ENCODE results near the gene ABCB9.

ABCB9 gene

GRCh38 chr12:122994781-122995502, 28.7 kb upstream of the ABCB9 start:
- DNase-seq (ENCODE audit: low spot score): no peak

- no peak for DNase-seq (ENCODE audit: low spot score)
Observed at GRCh38 chr12:122994140-122994675, 27.9 kb upstream of the ABCB9 start.

GRCh38 chr12:122992386-122992785, 26.1 kb upstream of the ABCB9 start:
- no peak for DNase-seq (ENCODE audit: low spot score)

GRCh38 chr12:122991623-122992275, 25.5 kb upstream of the ABCB9 start:
- no peak for DNase-seq (ENCODE audit: low spot score)

GRCh38 chr12:122990961-122991622, 24.8 kb upstream of the ABCB9 start:
- DNase-seq (ENCODE audit: low spot score): no peak

GRCh38 chr12:122990561-122990960, 24.3 kb upstream of the ABCB9 start:
- no peak for DNase-seq (ENCODE audit: low spot score)

GRCh38 chr12:122989874-122990419, 23.7 kb upstream of the ABCB9 start:
- DNase-seq (ENCODE audit: low spot score): no peak

GRCh38 chr12:122989225-122989839, 23.1 kb upstream of the ABCB9 start:
- no peak for DNase-seq (ENCODE audit: low spot score)

- no peak for DNase-seq (ENCODE audit: low spot score)
Observed at GRCh38 chr12:122988612-122989212, 22.4 kb upstream of the ABCB9 start.

GRCh38 chr12:122988036-122988435, 21.8 kb upstream of the ABCB9 start:
- DNase-seq (ENCODE audit: low spot score): no peak

- DNase-seq (ENCODE audit: low spot score): no peak
Observed at GRCh38 chr12:122987086-122987951, 21.1 kb upstream of the ABCB9 start.

GRCh38 chr12:122986258-122986871, 20.1 kb upstream of the ABCB9 start:
- no peak for DNase-seq (ENCODE audit: low spot score)

- DNase-seq (ENCODE audit: low spot score): no peak
Observed at GRCh38 chr12:122985338-122986257, 19.3 kb upstream of the ABCB9 start.

- no peak for DNase-seq (ENCODE audit: low spot score)
Observed at GRCh38 chr12:122984612-122985337, 18.5 kb upstream of the ABCB9 start.

- DNase-seq (ENCODE audit: low spot score): no peak
Observed at GRCh38 chr12:122983789-122984515, 17.7 kb upstream of the ABCB9 start.

- no peak for DNase-seq (ENCODE audit: low spot score)
Observed at GRCh38 chr12:122982963-122983788, 16.9 kb upstream of the ABCB9 start.

GRCh38 chr12:122982477-122982815, 16.2 kb upstream of the ABCB9 start:
- no peak for DNase-seq (ENCODE audit: low spot score)
